ENCODE measurements around the gene ARHGEF37.

Gene ARHGEF37

GRCh38 chr5:149603210-149603609 is 21.9 kb downstream of the ARHGEF37 start:
- no peak for DNase-seq (ENCODE audit: low read depth, low spot score)

GRCh38 chr5:149603920-149604319 is 22.6 kb downstream of the ARHGEF37 start:
- no peak for DNase-seq (ENCODE audit: low read depth, low spot score)

DNA sequence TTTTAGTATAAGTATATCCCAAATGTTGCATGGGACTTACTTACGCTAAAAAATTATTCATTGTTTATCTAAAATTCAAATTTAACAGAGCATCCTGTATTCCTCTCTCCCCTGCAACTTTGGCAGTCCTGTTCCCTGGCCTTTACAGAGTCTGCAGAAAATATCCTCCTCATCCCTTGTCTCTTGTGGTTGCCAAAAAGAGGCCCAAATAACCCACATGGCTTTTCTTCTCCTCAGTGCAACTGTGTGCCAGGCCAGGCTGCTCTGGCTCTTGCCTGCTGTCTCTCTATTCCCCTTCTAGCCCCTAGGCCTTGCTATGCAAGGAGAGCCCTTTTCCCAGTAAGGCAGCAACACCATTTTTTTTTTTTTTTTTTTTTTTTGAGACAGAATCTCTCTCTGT is 23.0 kb downstream of the ARHGEF37 start:
- DNase-seq (ENCODE audit: low read depth, low spot score): no peak

GRCh38 chr5:149605354-149605997 is 24.2 kb downstream of the ARHGEF37 start:
- no peak for DNase-seq (ENCODE audit: low read depth, low spot score)

GRCh38 chr5:149605998-149606724 is 24.9 kb downstream of the ARHGEF37 start:
- peak; percentile 23 for DNase-seq (ENCODE audit: low read depth, low spot score)

- DNase-seq (ENCODE audit: low read depth, low spot score): no peak
Measured at GRCh38 chr5:149608936-149609545, 27.7 kb downstream of the ARHGEF37 start.

GRCh38 chr5:149609640-149610219 is 28.4 kb downstream of the ARHGEF37 start:
- DNase-seq (ENCODE audit: low read depth, low spot score): no peak

GRCh38 chr5:149610589-149611255 is 29.4 kb downstream of the ARHGEF37 start:
- peak; percentile 17 for DNase-seq (ENCODE audit: low read depth, low spot score)

GRCh38 chr5:149611326-149611725 is 30.0 kb downstream of the ARHGEF37 start:
- no peak for DNase-seq (ENCODE audit: low read depth, low spot score)

DNA sequence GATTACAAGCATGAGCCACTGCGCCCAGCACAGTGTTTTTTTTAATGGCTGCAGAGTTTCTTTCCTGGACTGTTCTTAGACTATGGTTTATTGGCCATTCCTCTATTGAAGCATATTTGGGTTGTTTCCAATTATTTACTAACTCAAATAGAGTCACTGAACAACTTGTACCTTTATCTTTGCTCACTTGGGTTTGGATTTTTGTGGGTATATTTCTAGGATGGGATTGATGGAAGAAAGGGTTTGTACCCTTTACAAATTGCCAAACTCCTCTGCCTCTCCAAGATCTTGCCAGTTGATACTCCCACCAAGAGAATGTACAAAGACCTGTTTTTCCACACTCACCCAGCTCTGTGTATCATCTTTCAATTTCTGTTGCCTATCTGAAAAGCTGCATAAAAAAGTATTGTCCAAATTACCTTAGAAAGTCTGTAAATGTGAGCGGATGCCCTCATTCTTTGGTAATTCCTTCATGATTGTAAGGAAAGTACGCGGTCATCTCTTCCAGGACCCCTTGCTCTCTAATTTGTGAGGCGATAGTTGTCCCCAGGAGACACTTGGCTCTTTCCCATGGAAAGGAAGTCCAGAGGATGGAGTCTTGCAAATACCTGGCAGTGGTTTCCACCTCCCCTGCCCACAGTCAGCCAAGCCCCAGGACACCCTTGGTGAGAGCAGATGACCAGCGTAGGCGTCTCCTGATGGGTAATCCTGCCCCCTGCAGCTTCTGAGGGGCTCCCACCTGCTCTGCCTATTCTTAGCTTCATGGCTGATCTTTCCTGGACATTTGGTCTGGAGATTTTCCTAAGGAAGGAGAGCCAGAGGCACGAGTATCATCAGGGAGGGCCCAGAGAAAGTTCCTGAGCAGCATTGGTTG is 33.0 kb downstream of the ARHGEF37 start:
- DNase-seq (ENCODE audit: low read depth, low spot score): no peak

- no peak for DNase-seq (ENCODE audit: low read depth, low spot score)
Measured at GRCh38 chr5:149615976-149616375, 34.7 kb downstream of the ARHGEF37 start.

GRCh38 chr5:149616727-149617285 is 35.5 kb downstream of the ARHGEF37 start:
- DNase-seq (ENCODE audit: low read depth, low spot score): no peak

DNA sequence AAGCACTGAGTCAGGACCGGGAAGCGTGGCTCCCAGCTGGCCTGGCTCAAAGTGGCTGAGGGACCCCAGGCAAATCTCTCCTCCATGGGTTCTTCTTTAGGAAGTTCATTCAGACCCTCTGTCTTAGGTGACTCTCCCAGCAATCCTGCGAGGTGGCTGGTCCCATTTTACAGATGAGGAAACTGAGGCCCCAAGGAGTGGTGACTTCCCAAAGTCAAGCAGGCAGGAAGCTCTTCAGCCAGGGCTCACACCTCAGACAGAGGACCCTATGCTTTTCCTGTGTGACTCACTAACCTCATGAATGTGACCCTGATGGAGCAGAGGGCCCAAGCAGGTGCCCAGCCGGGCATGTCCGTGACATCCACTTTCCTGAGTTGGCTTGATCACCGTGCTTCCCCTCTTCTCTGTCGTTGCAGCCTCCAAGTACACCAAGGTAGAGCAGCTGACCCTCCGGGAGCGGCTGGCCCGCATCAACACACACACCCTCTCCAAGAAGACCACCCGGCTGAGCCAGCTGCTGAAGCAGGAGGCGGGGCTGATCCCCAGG is 36.5 kb downstream of the ARHGEF37 start:
- DNase-seq (ENCODE audit: low read depth, low spot score): no peak

GRCh38 chr5:149618581-149619248 is 37.4 kb downstream of the ARHGEF37 start:
- peak; percentile 89 for DNase-seq (ENCODE audit: low read depth, low spot score)

DNA sequence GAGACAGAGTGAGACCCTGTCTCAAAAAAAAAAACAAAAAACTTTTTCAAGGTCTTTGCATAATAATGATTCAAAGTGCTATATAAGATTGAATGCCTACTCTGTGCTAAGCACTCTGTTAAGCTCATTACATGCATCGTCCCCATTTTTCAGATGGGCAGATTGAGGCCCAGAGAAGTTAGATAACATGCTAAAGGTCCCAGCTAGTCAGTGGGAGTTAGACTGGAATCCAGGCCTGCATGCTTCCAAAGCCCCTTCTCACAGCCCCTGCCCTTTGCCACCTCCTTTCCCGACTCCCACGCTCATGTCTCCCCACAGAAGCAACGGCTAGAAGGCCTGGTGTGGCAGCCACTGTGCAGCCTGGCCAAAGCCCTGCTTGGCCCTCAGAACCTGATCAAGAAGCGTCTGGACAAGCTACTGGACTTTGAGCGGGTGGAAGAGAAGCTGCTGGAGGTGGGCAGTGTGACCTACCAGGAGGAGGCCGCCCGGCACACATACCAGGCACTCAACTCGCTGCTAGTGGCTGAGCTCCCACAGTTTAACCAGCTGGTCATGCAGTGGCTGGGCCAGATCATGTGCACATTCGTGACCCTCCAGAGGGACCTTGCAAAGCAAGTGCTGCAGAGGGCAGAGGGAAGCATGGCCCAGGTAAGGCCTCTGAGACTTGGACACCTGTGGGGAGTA is 40.3 kb downstream of the ARHGEF37 start:
- no peak for DNase-seq (ENCODE audit: low read depth, low spot score)

DNA sequence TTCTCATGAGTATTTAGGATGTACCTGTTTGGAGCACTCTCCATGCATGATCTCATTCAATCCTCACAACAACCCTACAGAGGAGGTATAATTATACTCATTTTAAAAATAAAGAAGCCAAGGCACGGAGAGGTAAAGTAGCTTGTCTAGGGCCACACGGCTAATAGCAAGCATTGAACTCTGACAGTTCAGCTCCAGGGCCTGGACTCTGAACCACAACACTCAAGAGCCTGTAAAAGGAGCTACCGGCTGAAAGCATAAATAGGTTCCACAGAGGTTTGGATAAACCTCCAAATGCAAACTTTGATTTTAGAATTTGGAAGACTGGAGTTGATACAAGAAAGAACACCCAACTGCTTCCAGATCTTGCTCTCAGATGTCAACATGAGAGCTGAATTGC is 41.2 kb downstream of the ARHGEF37 start:
- no peak for DNase-seq (ENCODE audit: low read depth, low spot score)

GRCh38 chr5:149623473-149623872 is 42.2 kb downstream of the ARHGEF37 start:
- no peak for DNase-seq (ENCODE audit: low read depth, low spot score)

- DNase-seq (ENCODE audit: low read depth, low spot score): no peak
Measured at GRCh38 chr5:149627070-149627469, 45.8 kb downstream of the ARHGEF37 start.

GRCh38 chr5:149628221-149628620 is 46.9 kb downstream of the ARHGEF37 start:
- no peak for DNase-seq (ENCODE audit: low read depth, low spot score)

All from ELF-1 (cell line).